H1 (cell line): ENCODE results near the gene MCC. TPM values are rescaled to one million over a fixed set of nuclear protein-coding genes. Genes with fewer than 3 reads are reported as not detected.
"Not testable (repeated sequence)": the region's sequence is repeated elsewhere in the genome, so short reads cannot be mapped to it uniquely, and the experiment has no call there.

Experiments used
- CTCF ChIA-PET: fragments of 300-600 bp; sonication (Branson Sonifier 250); formaldehyde crosslinking; loops from one replicate; lab custom pipeline; 2021; ENCODE audit not compliant: partially characterized antibody; lab: Charles Lee
- POLR2A ChIA-PET: fragments of 300-600 bp; sonication (Branson Sonifier 250); formaldehyde crosslinking; loops from one replicate; lab custom pipeline; 2021; ENCODE audit warnings: inconsistent platforms; ENCODE audit not compliant: partially characterized antibody; lab: Charles Lee
- DNase-seq, 2 experiments: peaks; one replicate each; pipeline versions ENCODE4 v3.0.0 to v3.0.0-alpha.2; 2010 to 2022; ENCODE audit warnings: low spot score in 2 of 2, low read depth in 1 of 2, mixed read lengths in 1 of 2
- FAIRE-seq: peaks from 2 replicates; lab custom pipeline; 2011; peaks lifted over from hg19 to GRCh38; lab: Jason Lieb, UNC
- H2AFZ ChIP-seq: 2 replicates; pipeline ENCODE4 v1.8.1; 2012; ENCODE audit warnings: low read length, inconsistent platforms
- H2AK5ac ChIP-seq: 2 replicates; pipeline ENCODE4 v1.6.1; 2013; ENCODE audit warnings: low read depth, low read length
- H2BK120ac ChIP-seq: replicated peaks from 2 replicates; pipeline ENCODE3; 2013; ENCODE audit warnings: low read depth, low read length, inconsistent platforms
- H2BK12ac ChIP-seq: 2 replicates; pipeline ENCODE4 v1.6.1; 2013; ENCODE audit warnings: low read depth, low read length
- H2BK15ac ChIP-seq: 2 replicates; pipeline ENCODE4 v1.6.1; 2013; ENCODE audit warnings: low read length
- H2BK20ac ChIP-seq: 2 replicates; pipeline ENCODE4 v1.6.1; 2013; ENCODE audit warnings: low read length
- H2BK5ac ChIP-seq: 2 replicates; pipeline ENCODE4 v1.6.1; 2013; ENCODE audit warnings: low read depth, low read length
- H3K14ac ChIP-seq: 2 replicates; pipeline ENCODE4 v1.6.1; 2013; ENCODE audit warnings: inconsistent platforms; ENCODE audit not compliant: insufficient read length
- H3K18ac ChIP-seq: 2 replicates; pipeline ENCODE4 v1.6.1; 2013; ENCODE audit warnings: low read length; ENCODE audit errors: extremely low read depth
- H3K23ac ChIP-seq: 2 replicates; pipeline ENCODE4 v1.6.1; 2013; ENCODE audit warnings: inconsistent platforms; ENCODE audit not compliant: insufficient read length
- H3K23me2 ChIP-seq: 2 replicates; pipeline ENCODE4 v1.6.1; 2013; ENCODE audit warnings: low read depth, low read length
- H3K27ac ChIP-seq: 2 replicates; pipeline ENCODE4 v1.6.1; 2011; ENCODE audit warnings: low read depth, low read length, inconsistent platforms
- H3K27me3 ChIP-seq, 4 experiments: replicated peaks in 1 of 4; 1 replicate in 1 of 4; 2 replicates in 3 of 4; pipeline versions ENCODE4 v1.6.1 to v1.8.1; 2011 to 2013; ENCODE audit warnings: low read length in 3 of 4, mild to moderate bottlenecking in 3 of 4, inconsistent platforms in 2 of 4, mixed read lengths in 2 of 4, moderate library complexity in 1 of 4; ENCODE audit not compliant: control insufficient read depth in 3 of 4, insufficient read depth in 3 of 4; ENCODE audit errors: extremely low read depth in 1 of 4
- H3K36me3 ChIP-seq, 4 experiments: 2 replicates each; pipeline versions ENCODE4 v1.6.1 to v1.8.1; 2011 to 2013; ENCODE audit warnings: mild to moderate bottlenecking in 4 of 4, low read length in 3 of 4, moderate library complexity in 2 of 4, control low read depth in 1 of 4, inconsistent platforms in 1 of 4; ENCODE audit not compliant: insufficient read depth in 4 of 4, control insufficient read depth in 2 of 4
- H3K4ac ChIP-seq: replicated peaks from 2 replicates; pipeline ENCODE3; 2013; ENCODE audit warnings: low read length, low read depth, mixed read lengths, inconsistent platforms; ENCODE audit not compliant: insufficient read length
- H3K4me1 ChIP-seq, 4 experiments: replicated peaks in 1 of 4; 1 replicate in 1 of 4; 2 replicates in 3 of 4; pipeline versions ENCODE4 v1.6.1 to v1.8.1; 2011 to 2013; ENCODE audit warnings: low read length in 3 of 4, inconsistent platforms in 2 of 4, mixed read lengths in 1 of 4; ENCODE audit not compliant: insufficient read depth in 4 of 4, control insufficient read depth in 3 of 4
- H3K4me2 ChIP-seq, 2 experiments: 2 replicates each; pipeline versions ENCODE4 v1.6.1 to v1.8.1; 2011 to 2013; ENCODE audit warnings: low read depth in 2 of 2, low read length in 2 of 2, control low read depth in 1 of 2, inconsistent platforms in 1 of 2, mild to moderate bottlenecking in 1 of 2; ENCODE audit not compliant: insufficient read depth in 1 of 2
- H3K4me3 ChIP-seq, 4 experiments: fragments of 200-600, 300-600 bp in 1 of 4; sonication (generic), shearing (Covaris generic), sonication (Bioruptor Twin) in 1 of 4; 2 replicates each; pipeline versions ENCODE4 v1.5.1 to v1.8.1; 2011 to 2016; ENCODE audit warnings: low read length in 4 of 4, low read depth in 3 of 4, control low read depth in 2 of 4, inconsistent platforms in 2 of 4, mild to moderate bottlenecking in 2 of 4, mixed read lengths in 1 of 4, moderate library complexity in 1 of 4; ENCODE audit not compliant: insufficient read depth in 2 of 4; ENCODE audit errors: extremely low read depth in 1 of 4
- H3K56ac ChIP-seq: replicated peaks from 2 replicates; pipeline ENCODE3; 2013; ENCODE audit warnings: low read depth, mild to moderate bottlenecking, mixed read lengths, low read length, inconsistent platforms; ENCODE audit not compliant: insufficient read length
- H3K79me1 ChIP-seq: 2 replicates; pipeline ENCODE4 v1.6.1; 2013; ENCODE audit warnings: low read depth, low read length, control low read depth
- H3K79me2 ChIP-seq, 2 experiments: 2 replicates each; pipeline versions ENCODE4 v1.6.1 to v1.8.1; 2012 to 2013; ENCODE audit warnings: low read length in 2 of 2, mild to moderate bottlenecking in 2 of 2, inconsistent platforms in 1 of 2; ENCODE audit not compliant: insufficient read depth in 2 of 2, control insufficient read depth in 1 of 2
- H3K9ac ChIP-seq, 4 experiments: replicated peaks in 1 of 4; 1 replicate in 1 of 4; 2 replicates in 3 of 4; pipeline versions ENCODE4 v1.6.1 to v1.8.1; 2011 to 2013; ENCODE audit warnings: low read depth in 3 of 4, low read length in 3 of 4, control low read depth in 2 of 4, mild to moderate bottlenecking in 2 of 4, moderate library complexity in 2 of 4, inconsistent platforms in 1 of 4; ENCODE audit errors: extremely low read depth in 1 of 4
- H3K9me3 ChIP-seq, 2 experiments: 2 replicates each; pipeline versions ENCODE4 v1.6.1 to v1.8.1; 2012 to 2013; ENCODE audit warnings: mild to moderate bottlenecking in 2 of 2, moderate library complexity in 2 of 2, control low read depth in 1 of 2, inconsistent platforms in 1 of 2, low read depth in 1 of 2, low read length in 1 of 2, mixed read lengths in 1 of 2; ENCODE audit not compliant: insufficient read depth in 2 of 2
- H4K20me1 ChIP-seq, 2 experiments: replicated peaks in 1 of 2; 2 replicates each; pipeline versions ENCODE3 to v1.8.1; 2011 to 2013; ENCODE audit warnings: inconsistent platforms in 2 of 2, low read length in 2 of 2, mild to moderate bottlenecking in 1 of 2; ENCODE audit not compliant: insufficient read depth in 2 of 2, control insufficient read depth in 1 of 2
- H4K5ac ChIP-seq: 2 replicates; pipeline ENCODE4 v1.6.1; 2013; ENCODE audit warnings: low read length, low read depth, mixed read lengths, inconsistent platforms; ENCODE audit not compliant: insufficient read length
- H4K8ac ChIP-seq: 2 replicates; pipeline ENCODE4 v1.8.0; 2013; ENCODE audit warnings: mild to moderate bottlenecking, moderate library complexity, low read length, inconsistent platforms; ENCODE audit not compliant: insufficient read depth; ENCODE audit errors: extremely low read depth
- H4K91ac ChIP-seq: replicated peaks from 2 replicates; pipeline ENCODE3; 2013; ENCODE audit warnings: low read length, mixed read lengths, inconsistent platforms; ENCODE audit not compliant: insufficient read length
- WGBS, 2 experiments: shearing (Covaris generic) in 1 of 2; methylation state at CpG; one replicate each; pipeline versions ENCODE4 v1.1.6 to v1.1.7; 2013 to 2015; ENCODE audit warnings: low lambda C conversion rate in 2 of 2, mixed read lengths in 2 of 2, inconsistent platforms in 1 of 2, low coverage in 1 of 2, missing lambda C conversion rate in 1 of 2; ENCODE audit not compliant: insufficient replicate concordance in 2 of 2, insufficient coverage in 1 of 2, insufficient read length in 1 of 2; ENCODE audit errors: extremely low coverage in 1 of 2, missing lambda C conversion rate in 1 of 2; 5-methylcytosine and 5-hydroxymethylcytosine counted together
- polyA plus RNA-seq, 7 experiments: library from polyadenylated mRNA; depleted of rRNA in 3 of 7; stranded (reverse) in 5 of 7; unstranded in 2 of 7; fragments of >200 nt in 5 of 7; fragments of 200-250 nt in 2 of 7; gene quantifications; 1 replicate in 5 of 7; 2 replicates in 1 of 7; 4 replicates in 1 of 7; pipeline versions ENCODE4 v1.2.1 to v1.2.3, GENCODE V29; 2011 to 2013; ENCODE audit warnings: missing spikeins in 2 of 7, mixed read lengths in 2 of 7
- total RNA-seq: library from RNA; stranded (reverse); fragmentation: NEBNext Ultra II Directional; extraction: Animal tissue kit (Norgen Biotek cat#: 25700); gene quantifications from 2 replicates; pipeline ENCODE4 v1.2.1, GENCODE V29; 2021

The MCC gene
- total and polyA plus RNA-seq, 2 of the 8 experiments (the other 6 are each of a cell fraction or from before 2014, with no cell fraction given) = 2.6 to 18.3 TPM

GRCh38 chr5:113073629-113074034, 414.6 kb downstream of the MCC start:
- H3K79me1 ChIP-seq, H3K27me3 ChIP-seq, H3K14ac ChIP-seq, H3K4ac ChIP-seq, H2BK20ac ChIP-seq, H2BK120ac ChIP-seq, H3K4me2 ChIP-seq, H2BK12ac ChIP-seq, H3K56ac ChIP-seq, H2BK15ac ChIP-seq, H4K8ac ChIP-seq, H3K27ac ChIP-seq, H3K9ac ChIP-seq, H3K23ac ChIP-seq, FAIRE-seq, H3K9me3 ChIP-seq, H3K23me2 ChIP-seq, H2BK5ac ChIP-seq, H2AFZ ChIP-seq, H3K79me2 ChIP-seq, H3K18ac ChIP-seq, H4K5ac ChIP-seq, H4K20me1 ChIP-seq, H4K91ac ChIP-seq, DNase-seq, H3K4me3 ChIP-seq: not testable (repeated sequence)
- Histone ChIP-seq H2AK5ac (0 out of 2 replicates have a peak overlapping the region, but pooled peaks have one; percentile 53), H3K4me1 (peaks cover 2 to 15% (median 8%) of the 10 kb centered on the region in 4 experiments; a peak in 5 of 7 replicates), H3K36me3 (peaks cover 0 to 12% (median 0%) of the 10 kb centered on the region in 4 experiments; a peak in 1 of 8 replicates)
- POLR2A ChIA-PET = interaction anchor here (0.7 kb wide), 1 partner anchor 1316 kb away, joined by 3 read pairs; the partner anchor contains the start of gene NREP
- CTCF ChIA-PET = interaction anchor here (0.6 to 2.8 kb wide), 10 partner anchors 8 to 1331 kb away, joined by 3 to 12 read pairs (median 3); no protein-coding TSS in a partner anchor
- 95% methylated on average over 11 of the region's 11 CpGs; no CpG with 5 or more reads in 1 of the 2 experiments for WGBS, 2 experiments
